Right ventricle myocardium inferior (tissue), 1 donor: Measurements from ENCODE around the gene L3MBTL4. TPM values are rescaled to one million over a fixed set of nuclear protein-coding genes. Genes with fewer than 3 reads are reported as not detected.

Source experiments
- ATAC-seq: fragments of 200-7000 bp; cut with Tn5 transposase; one replicate; pipeline ENCODE4 v1.9.1; 2020; ENCODE audit warnings: mild to moderate bottlenecking, moderate library complexity
- DNase-seq: peaks from one replicate; pipeline ENCODE4 v3.0.0; 2021; ENCODE audit errors: missing footprints
- intact Hi-C: fragments of 100-400 bp; cut with DNase I; formaldehyde crosslinking; loops from one replicate; pipeline ENCODE4 v1.11.0; 2022
- total RNA-seq: library from RNA; stranded (reverse); fragmentation: NEBNext Ultra II Directional; extraction: Animal tissue kit (Norgen Biotek cat#: 25700); gene quantifications from one replicate; pipeline ENCODE4 v1.2.1, GENCODE V29; 2021
- donor health status: DM: no; HTN: yes; CAD: no; lungs with severe emphysema.

The L3MBTL4 gene
- total RNA-seq, 1 donor from 2014 or later = 1.1 TPM

DNA sequence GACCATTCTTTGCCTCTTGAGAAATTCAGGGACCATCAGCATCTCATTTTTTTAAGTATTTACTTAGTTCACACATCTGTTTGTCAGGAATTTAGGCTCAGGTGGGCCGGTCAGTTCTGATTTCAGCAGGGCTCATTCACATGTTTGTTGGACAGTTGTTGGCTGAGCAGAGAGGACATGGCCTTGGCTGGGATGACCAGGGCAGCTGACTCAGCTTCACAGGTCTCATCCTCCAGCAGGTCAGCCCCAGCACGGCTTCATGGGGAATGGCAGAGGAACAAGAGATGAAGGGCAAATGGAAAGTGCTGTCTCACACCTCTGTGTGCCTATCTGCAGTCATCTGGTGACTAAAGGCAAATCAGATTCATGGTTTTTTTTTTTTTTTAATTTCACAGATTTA lies 383.3 kb downstream of the L3MBTL4 start:
- intact Hi-C loops = no loop called here
- ATAC-seq (no peak), DNase-seq (no peak)

DNA sequence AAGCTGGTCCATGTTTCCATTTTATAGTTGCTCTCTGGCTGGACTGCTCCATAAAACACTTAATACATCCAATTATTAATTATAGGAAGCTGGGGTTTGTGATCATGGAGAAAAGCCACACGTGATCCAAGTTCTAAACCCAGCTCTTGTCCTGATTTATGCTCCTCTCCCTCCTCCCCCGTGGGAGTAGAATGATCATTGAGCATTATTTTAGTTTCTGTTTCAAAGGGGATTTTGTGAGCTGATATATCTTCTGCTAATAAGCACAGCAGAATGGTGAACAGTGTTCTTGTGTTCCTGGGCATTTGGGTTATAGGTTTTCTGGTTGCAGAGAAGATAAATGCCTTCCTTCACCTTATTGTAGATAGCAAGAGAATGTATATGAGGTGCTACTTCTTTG lies 383.7 kb downstream of the L3MBTL4 start:
- no peak for ATAC-seq
- no peak for DNase-seq
- intact Hi-C loops = no loop called here

DNA sequence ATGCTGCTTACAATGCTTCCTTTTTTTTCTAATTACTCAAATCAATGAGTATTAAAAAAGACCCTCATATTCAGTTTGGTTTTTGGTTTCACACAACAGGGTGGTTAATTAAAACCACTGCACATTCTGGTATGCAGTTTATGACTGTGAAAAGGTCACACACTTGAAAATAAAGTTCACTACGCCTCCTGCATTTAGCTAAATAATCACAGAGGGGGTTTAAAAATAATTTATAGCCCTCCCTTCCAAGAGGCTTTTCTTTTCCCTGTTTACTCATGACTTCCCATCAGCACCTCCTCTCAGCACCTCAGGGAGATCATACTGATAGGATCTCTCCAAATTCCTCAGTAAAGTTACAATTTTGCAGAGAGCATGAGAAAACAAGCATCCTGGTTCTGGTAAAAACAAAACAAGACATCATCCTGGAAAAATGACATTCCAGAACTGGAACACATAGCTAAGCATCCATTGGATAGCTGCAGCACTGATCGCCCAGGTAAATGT lies 389.9 kb downstream of the L3MBTL4 start:
- DNase-seq = no peak
- intact Hi-C loops = no loop called here
- no peak for ATAC-seq

DNA sequence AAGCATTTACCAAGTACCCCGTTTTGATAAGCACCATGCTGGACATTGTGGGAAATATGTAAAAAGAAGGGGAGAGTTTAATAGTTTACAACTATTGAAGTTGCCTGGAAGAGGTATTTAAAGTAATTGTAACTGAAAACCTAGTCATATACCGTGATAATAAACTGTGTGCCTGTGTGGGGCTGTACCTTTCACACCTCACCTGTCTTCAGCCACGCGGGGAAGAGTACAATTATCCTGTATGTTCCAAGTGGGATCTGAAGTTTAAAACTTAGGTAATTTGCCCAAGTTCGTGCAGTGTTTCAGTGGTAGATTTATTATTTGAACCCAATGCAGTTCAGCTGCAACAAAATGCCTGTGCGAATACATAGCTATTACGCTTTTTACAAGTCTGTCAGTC lies 391.2 kb downstream of the L3MBTL4 start:
- no peak for ATAC-seq
- no peak for DNase-seq
- intact Hi-C loops = no loop called here

DNA sequence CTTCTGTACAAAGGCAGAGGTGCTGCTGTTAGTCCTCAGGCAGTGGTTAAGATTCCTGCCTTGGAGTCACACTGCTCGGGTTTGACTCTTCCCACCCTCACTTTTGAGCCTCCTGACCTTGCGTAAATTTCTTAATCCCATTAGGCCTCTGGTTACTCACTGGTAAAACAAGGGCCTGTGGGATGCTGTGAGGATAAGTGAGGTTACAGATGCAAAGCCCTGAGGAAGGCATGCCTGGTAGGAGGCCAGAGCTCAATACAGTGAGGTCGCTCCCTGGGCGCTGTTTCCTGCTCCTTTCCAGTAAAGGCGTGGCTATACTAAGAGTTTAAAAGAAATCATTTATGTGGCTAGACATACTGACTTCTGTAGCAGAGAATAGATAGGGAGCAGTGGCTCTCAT lies 391.9 kb downstream of the L3MBTL4 start:
- intact Hi-C loops = no loop called here
- ATAC-seq (no peak), DNase-seq (no peak)

DNA sequence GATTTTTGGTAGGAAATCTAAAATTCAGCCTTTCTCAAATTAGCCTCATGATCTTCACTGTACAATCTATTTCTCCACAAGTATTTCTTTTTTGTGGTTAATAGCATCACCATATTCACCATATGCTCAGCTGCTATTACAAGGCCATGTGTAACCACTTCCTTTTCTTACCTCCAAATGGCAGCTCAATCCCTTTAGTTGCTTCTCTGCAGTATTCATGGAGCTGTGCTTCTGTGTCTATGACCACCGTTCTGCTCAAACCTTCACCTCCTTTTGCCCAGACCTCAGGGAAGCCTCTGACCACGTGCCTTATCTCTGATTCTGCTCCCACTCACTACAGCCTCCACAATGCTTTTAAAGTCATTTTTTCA lies 392.7 kb downstream of the L3MBTL4 start:
- DNase-seq = no peak
- intact Hi-C loops = no loop called here
- ATAC-seq = no peak

DNA sequence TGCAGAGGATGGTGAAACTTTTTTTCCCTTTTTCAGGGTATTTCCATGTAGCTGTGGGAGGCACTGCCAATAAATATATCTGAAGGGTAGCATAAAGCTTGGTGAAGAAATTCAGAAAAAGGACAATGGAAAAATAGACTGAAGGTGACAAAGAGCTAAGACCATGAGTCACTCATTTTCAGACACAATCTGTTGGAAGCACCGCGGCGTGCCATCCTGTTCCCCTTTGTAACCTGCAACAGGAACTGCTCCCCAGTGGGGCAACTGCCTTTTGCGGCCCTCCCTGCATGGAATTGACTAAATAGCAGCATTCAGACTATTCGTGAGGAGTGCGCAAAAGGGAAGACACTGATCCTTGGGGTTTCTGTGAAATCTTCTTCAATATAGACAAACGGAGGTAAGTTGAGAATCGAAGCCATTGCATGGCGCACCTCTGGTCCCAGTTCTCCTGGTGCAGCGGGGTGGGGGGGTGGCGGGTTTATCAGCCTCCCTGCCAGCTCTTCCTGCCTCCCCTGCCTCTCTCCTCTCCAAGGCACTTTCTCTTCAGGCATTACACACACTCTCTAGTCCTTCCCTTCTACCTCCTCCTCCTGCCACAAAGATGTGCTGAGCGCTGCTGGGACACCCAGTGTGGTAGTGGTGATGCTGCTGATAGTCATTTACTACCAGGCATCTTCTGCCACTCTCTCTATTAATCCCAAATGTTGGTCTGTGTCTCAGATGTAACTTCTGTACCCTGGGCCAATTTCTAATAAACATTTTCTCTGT lies 393.2 kb downstream of the L3MBTL4 start:
- DNase-seq = no peak
- intact Hi-C loops = no loop called here
- no peak for ATAC-seq

DNA sequence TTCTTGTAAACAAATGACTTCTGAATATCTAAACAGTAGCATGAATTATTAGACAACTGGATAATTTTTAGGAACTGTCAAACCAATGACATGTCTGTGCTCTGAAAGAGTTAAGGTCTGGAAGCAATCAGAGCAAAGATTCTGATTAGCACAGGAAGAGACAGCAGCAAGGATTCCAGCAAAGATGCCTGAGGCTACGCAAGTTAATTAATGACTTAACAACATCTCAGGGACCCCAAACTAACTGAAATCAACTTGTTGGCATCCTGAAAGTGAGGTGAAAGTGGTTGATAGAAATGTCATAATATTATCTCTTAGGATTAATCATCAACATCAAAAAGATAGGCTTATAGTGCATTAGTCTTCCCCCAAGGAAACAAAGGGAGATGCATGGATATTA lies 396.0 kb downstream of the L3MBTL4 start:
- DNase-seq (no peak), ATAC-seq (no peak)
- intact Hi-C loops = no loop called here

DNA sequence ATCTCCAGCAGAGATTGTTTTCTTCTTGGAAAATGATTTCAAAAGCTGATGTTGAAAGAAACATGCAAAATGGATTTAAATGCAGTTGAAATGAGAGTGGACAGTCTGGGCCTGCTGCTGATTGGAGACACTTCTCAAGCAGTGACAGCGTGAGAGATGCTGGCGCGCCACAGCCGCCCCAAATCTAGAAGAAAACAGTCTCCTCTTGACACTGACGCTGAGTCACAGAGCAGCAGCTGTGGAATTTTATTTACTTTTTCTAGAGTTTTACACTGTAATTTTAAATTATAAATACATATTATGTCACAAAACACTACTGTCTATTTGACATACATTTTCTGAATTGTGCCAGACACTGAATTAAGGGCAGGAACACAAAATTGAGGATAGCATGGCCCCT lies 397.5 kb downstream of the L3MBTL4 start:
- DNase-seq = no peak
- ATAC-seq = no peak
- intact Hi-C loops = no loop called here

DNA sequence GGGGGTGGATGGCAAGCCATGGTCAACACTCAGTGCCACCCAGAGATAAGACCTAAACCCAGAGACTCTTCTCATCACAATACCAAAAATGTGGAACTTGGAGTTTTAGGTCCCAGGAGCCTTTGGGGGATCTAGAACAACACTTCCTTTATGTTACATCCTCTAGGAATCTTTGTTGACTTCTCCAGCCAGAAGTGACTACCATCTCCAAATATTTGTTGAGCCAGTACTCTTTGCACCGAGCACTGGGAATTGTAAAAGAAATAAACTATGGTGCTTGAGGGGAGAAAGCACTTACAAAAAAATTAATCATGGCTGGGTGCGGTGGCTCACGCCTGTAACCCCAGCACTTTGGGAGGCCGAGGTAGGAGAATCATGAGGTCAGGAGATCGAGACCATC lies 399.3 kb downstream of the L3MBTL4 start:
- DNase-seq = no peak
- no peak for ATAC-seq
- intact Hi-C loops = no loop called here

DNA sequence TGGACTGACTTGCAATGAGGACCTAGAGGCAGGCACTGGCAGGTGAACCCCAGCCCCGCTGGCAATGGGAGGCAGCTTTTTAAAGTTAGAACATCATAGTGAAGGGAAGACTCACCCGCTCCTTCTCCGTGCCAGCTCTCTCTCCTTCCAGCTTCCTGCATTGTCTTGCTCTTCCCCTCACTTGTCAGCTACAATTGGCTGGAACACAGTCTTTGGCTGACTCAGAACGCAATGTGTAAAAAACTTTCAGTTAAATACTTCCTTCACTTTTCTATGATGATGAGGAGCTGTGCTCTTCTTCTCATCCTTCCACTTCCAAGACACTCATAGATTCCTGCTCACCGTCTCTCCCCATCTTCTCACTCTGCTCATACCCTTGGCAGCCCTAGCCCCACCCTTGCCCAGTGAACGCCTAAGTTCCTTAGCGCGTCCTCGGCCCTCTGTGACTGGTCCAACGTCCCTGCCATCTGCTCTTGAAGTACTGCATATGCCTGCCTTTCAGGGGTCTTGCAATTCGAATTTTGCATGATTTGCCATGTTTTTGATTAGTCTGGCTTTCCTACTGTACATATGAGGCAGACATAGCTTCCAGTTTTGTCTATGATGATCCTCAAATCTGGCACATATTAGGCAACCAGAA lies 401.4 kb downstream of the L3MBTL4 start:
- DNase-seq (no peak), ATAC-seq (no peak)
- intact Hi-C loops = no loop called here

DNA sequence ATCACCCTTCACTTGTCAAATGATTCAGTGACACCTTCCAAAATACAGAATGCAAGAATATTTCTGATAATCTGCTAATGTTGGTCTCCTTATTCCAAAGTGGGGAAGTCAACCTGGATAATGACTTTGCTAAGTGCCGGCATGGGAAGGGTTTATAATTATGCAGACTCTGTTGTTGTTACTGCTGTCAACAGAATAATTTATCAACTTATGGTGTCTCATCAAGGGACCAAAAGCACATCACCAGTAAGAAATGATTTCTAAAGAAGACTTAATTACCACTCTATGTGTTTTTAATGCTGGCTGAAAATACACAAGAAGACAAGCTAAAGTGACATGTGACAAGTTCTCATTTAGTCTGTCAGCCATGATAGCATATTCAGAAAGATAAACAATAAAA lies 403.8 kb downstream of the L3MBTL4 start:
- intact Hi-C loops = no loop called here
- DNase-seq = no peak

DNA sequence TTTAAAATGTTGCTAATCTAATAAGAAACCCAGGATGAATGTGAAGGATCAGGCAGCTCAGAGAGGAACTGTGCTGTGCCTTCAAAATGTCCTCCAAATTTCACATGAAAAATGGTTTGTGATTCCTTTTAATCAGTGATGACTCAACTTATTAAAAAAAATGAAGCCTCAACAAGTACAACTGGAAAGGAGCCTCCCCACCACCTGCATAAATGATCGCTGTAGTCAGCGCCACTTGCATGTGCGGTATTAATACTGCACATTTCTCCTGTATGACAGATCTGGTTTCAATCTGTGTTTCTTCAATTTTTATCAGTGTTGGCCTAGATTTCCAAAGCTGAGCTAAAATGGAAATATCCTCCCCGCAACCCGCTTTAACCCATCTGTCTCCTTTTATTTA lies 404.4 kb downstream of the L3MBTL4 start:
- ATAC-seq (no peak), DNase-seq (no peak)
- intact Hi-C loops = no loop called here

More for the DNA sequence above, 403.8 kb downstream of the L3MBTL4 start:
- no peak for ATAC-seq

DNA sequence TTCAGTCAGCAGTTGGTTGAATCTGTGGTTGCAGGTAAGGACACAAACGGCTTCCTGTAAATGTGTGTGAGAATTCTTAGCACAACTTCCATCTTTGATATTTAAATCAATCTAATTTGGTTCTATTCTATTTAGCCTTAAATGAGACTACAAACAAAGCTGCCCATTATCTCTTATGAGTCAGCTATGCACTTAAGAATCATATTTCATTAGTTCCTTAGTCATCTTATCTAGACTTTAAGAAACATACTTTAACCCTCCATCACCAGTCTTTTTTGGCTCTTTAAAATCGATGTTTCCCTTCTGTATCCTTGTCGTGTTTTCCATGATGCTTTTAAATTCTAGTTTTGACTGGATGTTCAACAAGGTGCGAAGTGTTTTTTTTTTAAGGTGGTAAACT lies 405.0 kb downstream of the L3MBTL4 start:
- intact Hi-C loops = no loop called here
- no peak for ATAC-seq

DNA sequence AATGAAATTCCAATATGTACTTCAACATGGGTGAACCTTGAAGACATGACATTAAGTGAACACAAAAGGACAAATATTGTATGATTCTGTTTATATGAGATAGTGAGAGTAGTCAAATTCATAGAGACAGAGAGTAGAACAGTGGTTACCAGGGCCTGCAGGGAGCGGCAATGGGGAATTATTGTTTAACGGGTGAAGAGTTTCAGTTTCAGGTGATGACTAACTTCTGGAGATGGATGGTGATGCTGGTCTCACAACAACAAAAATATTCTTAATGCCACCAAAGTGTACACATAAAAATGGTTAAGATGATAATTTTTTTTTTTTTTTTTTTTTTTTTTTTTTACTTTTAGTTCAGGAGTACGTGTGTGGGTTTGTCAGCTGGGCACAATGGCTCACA lies 410.0 kb downstream of the L3MBTL4 start:
- ATAC-seq = no peak
- intact Hi-C loops = no loop called here

More for the DNA sequence above, 405.0 kb downstream of the L3MBTL4 start:
- no peak for DNase-seq

DNA sequence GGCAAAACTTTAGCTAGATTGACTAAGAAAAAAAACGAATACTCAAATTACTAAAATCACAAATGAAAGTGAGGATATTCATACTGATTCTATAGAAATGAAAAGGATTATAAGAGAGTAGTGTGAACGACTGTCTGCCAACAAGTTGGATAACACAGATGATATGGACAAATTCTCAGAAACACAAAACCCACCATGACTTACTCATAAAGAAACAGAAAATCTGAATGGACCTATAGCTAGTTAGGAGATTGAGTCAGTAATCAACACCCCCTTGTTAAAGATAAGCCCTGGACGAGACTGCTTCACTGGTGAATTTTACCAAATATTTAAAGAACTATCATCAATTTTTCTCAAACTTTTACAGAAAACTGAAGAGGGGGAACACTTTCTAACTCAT lies 410.6 kb downstream of the L3MBTL4 start:
- intact Hi-C loops = no loop called here
- DNase-seq = no peak
- no peak for ATAC-seq

More for the DNA sequence above, 410.0 kb downstream of the L3MBTL4 start:
- no peak for DNase-seq

DNA sequence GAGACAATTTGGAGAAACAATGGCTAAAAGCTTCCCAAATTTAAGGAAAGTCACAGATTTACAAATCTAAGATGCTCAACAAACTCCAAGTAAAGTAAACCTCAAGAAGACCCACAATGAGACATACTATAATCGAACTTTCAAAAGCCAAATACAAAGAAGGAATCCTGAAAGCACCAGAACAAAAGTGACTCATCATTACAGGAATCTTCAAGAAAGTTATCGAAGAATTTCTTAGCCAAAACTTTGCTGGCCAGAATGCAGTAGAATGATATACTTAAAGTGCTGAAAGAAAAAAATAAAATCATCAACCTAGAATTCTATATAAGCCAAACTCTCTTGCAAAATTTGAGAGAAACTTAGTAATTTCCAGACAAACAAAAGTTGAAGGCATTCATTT lies 412.8 kb downstream of the L3MBTL4 start:
- intact Hi-C loops = no loop called here
- ATAC-seq (no peak), DNase-seq (no peak)

DNA sequence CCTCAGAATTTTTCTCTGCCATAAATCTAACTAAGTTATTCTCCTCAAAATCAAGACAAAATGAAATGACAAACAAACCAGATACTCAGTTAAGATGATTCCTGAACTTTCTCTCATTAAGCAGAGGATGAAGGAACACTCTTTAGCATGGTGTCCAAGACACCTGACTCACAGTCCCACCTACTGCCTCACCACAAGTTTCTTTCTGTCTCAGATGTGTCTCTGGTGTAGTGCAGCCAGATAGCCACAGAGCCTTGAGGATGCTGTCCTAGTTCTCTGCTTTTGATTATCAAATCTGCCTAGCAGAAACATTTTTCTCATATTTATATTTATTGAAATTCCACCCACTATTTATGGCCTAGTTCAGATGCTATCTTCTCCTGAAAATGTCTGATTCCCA lies 415.8 kb downstream of the L3MBTL4 start:
- no peak for DNase-seq
- intact Hi-C loops = no loop called here

DNA sequence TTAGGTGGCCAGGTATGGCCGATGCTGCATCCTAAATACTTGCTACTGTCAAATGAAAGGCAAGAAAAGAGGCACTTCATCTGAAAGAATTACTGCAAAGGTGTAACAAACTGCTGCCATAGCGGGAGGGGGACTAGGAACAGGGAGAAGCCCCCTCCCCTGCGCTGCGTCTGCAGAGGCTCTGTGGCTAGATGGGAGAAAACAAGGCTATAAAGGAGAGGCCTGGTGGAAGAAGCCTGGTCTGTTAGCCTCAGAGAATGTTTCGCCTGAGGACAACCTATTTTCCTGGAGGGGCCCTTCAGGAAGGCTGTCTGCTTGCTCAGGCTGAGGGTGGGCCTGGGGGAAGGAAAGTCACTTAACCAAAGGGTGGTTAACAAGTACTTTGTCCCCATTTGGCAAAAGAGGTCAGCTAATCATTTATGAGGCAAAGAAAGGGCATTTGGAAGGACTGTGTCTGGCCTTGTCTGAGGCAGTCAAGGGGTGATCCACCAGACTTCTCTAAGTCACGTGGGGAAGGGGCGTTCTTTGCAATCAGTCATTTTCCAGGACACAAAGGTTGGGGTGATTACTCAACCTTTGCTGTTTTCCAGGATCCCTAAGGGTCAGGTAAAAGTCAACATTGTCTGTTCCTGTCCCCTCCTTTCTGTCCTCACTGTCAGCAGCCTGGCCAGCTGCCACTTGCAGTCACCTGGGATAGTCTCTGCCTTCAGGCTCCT lies 416.4 kb downstream of the L3MBTL4 start:
- no peak for ATAC-seq
- intact Hi-C loops = no loop called here
- DNase-seq = no peak

More for the DNA sequence above, 415.8 kb downstream of the L3MBTL4 start:
- ATAC-seq = no peak

DNA sequence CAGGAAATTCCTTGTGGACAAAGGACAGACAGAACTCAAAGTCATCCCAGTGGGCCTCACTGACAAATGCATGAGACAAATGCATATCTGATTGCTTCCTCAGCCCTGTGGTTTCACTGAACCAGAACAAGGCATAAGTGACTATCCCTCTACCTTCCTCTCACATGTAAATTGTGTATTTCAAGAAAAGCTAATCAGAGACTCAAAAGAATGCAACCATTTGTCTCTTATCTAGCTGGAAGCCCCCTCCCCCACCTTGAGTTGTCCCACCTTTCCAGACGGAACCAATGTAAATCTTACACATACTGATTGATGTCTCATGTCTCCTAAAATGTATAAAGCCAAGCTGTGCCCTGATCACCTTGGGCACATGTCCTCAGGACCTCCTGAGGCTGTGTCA lies 417.4 kb downstream of the L3MBTL4 start:
- intact Hi-C loops = no loop called here
- ATAC-seq (no peak), DNase-seq (no peak)
